ENCODE data around the gene AGXT2.
"Not testable (repeated sequence)": the region's sequence is repeated elsewhere in the genome, so short reads cannot be mapped to it uniquely, and the experiment has no call there.

The AGXT2 gene

DNA sequence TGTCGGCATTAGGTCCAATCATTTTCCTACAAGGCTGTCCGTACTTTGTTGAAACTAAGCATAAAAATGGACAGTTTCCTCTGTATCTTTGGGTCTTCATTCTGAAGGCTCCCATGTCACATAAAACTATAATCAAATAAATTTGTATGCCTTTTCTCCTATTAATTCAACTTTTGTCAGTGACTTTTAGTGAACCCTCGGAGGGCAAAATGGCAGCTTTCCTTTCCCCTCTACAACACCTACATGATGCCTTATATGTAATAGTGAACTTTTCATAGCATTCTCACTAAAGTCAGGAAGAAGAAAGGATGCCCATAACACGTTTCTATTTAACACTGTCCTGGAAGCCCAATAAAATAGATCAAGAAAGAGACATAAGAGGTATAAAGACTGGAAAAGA is 5.1 kb upstream of the AGXT2 start:
- H3K4me3 ChIP-seq (ENCODE audit: low read depth, low read length) = no peak overlapping the region

DNA sequence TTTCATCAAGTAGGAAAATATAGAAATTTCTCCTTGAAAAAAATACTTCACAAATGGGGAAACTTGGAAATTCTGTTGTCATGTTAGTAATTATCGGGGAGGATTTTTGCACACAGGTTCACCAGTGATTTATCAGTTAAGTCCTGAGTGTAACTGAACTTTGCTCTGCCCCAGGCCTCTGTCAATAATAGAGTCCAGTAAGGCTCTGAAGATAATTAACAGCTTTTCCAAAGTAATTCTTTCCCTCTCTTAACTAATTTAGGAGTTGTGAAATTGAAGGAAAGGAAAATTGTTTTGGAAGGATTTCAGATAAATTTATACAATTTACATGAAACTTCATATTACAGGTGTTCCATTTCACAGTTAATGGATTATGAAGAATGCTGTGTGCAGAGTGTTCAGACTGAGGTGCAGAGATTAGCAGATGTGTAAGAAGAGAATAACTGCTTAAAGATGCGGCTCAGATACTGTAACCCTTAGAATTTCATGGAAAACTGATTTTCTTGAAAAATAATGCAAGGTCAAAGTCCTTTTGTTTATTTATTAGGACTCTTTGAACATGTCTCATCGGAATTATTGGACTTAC is 2.9 kb upstream of the AGXT2 start:
- H3K4me3 ChIP-seq (ENCODE audit: low read depth, low read length) = no peak overlapping the region

DNA sequence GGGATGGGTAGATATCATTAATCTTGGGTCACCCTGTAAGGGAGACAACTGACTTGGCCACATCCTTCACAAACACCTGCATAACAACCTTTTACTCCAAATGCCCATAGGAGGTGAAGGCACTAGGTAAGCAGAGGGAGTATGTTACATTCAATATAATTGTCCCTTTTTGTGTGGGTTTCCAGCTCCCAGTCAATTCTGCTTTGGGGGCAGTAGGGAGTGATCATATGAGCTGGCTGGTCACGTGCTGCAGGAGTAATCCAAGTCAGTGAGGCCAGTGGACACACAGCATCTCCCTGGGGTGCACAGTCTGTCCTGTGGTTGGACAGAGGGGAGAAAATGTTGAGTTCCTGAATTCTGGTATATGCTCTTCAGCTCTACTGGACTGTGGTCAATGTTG is 1.2 kb upstream of the AGXT2 start:
- H3K4me3 ChIP-seq (ENCODE audit: low read depth, low read length) = no peak overlapping the region

DNA sequence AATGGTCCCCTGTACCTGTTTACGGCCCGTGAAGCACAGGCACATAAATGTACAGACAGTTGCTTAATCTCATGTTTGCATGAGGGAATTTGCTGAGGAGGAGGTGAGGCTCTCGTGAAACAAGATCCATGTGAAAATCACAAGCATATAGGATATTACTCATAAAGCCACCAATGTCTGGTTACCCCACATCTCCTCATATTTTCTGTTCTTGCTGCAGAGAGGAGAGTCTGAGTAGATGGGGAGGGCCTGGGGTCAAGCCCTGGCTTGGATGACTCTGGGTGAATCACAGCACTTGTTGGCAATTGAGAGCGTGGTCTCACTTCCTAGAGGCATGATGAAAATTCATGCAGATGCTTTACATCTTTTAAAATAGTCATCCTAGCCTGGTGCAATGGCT is 975 bp downstream of the AGXT2 start:
- H3K4me3 ChIP-seq (ENCODE audit: low read depth, low read length) = no peak overlapping the region

DNA sequence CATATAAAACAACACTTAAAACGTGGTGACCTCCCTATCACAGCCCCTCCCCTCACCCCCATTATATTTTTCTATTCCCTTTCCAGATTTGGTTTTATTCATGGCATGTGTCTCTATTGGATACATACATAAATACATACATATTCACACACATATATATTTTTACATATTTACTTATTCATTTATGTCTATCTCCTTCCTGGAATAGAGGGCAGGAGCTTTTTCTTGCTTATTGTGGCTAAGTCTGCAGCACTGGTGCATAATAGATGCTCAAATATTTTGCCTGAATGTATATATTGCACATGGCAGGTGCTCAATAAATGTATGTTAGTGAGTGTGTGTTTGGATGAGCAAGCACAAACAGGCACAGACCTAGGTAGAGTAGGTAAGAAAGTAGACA is 2.5 kb downstream of the AGXT2 start:
- no peak overlapping the region for H3K4me3 ChIP-seq (ENCODE audit: low read depth, low read length)

DNA sequence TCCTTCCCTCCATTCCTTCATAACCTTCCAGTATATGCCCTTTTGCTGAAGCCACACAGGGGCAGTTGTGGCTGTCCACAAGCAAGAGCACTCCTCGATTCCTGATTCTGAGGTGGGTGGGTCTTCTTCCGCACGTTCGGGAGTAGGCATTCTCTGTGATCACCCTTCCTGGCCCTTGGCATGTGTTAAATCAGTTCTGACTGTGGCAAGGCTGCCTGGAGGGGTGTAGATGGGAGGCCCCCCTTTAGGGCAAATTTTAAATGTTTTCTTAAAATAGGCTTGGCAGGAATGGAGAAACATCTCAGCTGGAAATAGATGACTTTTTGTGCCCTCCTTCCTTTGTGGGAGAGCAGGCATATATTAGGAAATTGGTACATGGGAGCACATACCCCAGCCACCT is 3.1 kb downstream of the AGXT2 start:
- no peak overlapping the region for H3K4me3 ChIP-seq (ENCODE audit: low read depth, low read length)

DNA sequence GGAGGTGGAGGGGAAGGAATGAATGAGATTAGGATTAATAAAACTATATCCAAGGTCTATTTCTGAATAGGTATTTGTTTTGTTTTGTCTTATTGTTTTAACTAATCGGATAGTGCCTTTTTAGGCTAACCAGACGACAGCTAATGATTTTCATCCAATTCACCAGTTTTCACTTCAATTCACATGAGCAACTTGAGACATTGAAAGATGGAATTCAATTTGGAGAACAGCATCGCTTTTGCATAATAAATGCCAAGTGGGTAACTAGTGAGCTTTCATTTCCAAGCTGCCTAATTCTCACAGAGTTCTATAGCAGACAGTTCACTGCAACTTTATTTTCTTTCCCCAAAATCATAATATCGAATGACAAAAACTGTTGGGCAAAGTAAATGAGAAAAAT is 5.0 kb downstream of the AGXT2 start:
- no peak overlapping the region for H3K4me3 ChIP-seq (ENCODE audit: low read depth, low read length)

DNA sequence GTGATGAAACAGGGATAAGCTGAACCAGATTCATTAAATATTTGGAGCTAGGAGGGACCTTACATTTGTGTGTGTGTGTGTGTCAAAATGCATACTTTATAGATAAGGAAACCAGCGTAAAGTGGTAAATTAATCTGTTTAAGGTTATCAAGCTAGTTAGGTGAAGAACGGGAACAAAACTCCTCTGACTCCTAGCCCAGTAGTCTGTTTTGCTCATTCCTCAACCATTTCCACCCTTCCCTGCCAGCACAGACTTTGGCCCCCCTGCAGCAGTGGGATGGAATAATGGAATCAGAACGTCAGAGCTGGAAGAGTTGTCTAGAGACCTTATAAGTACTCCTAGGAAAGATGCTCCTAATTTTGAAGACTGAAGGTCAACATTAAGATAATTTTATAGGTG is 6.5 kb downstream of the AGXT2 start:
- H3K4me3 ChIP-seq (ENCODE audit: low read depth, low read length) = no peak overlapping the region

DNA sequence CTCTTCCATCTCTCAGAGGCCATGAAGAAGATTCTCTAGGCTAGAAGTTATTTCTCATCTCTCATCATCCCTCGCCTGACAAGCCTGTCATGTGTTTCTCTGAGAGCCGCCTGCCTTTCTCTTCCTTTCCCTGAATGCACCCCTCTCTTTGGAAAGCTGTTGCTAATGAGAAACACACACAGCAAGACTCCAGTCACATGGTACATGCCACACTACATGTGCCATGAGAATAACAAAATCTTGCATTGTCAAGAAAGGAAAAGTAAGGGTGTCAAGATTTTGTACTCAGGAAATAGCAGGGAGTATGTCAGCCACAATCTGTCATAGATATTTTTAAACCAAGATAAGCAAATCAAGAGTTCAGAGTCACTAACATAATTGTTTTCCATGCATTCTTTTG is 8.9 kb downstream of the AGXT2 start:
- H3K4me3 ChIP-seq (ENCODE audit: low read depth, low read length) = no peak overlapping the region

DNA sequence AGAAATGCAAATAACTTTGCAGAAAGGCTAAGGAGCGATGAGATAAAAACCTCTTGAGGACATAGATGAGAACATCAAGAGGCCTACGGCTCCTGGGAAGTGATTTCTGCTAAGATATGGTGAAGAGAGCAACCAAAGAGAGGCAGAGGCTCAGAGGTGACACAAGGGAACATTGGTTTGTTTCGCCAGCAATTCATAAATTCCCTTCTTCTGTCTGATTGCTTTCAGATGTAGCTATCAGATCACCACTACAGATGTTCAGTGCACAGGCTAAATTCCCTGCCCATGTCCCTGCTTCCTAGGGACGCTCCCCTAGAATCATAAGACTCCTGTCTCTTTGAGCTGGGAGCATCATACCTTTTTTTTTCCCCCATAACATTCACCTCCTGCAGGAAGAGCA is 11.2 kb downstream of the AGXT2 start:
- no peak overlapping the region for H3K4me3 ChIP-seq (ENCODE audit: low read depth, low read length)

DNA sequence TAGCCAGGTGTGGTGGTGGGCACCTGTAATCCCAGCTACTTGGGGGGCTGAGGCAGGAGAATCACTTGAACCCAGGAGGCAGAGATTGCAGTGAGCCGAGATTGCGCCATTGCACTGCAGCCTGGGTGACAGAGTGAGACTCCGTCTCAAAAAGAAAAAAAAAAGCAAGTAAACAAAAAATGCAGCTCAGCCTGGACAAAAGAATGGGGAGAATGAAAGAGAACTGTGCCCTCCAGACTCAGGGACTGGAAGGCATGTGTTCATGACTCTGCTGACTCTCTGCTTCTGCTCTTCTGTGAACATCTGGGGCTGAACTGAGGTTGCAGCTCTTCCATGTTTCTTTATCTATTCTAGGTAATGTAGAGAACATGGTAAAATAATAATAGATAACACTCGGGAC is 11.8 kb downstream of the AGXT2 start:
- H3K4me3 ChIP-seq (ENCODE audit: low read depth, low read length) = not testable (repeated sequence)

DNA sequence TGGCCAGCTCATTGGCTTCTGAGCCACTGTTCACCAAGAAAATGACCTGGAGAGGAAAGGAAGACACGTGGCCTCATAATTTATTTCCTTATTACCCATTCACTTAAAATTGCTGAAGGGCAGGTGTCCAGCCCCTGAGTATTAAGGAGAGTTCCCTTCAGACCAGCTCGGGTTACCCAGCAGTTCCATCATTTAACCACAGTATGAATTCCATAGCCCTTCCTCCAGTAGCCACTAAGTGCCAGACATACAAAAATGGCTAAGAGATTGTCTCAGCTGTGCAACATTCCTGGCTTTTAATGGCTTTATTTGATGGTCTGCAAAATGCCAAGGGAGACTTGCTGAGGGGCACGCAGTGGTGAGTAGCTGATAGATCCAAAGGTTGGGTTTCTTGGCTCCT is 12.5 kb downstream of the AGXT2 start:
- no peak overlapping the region for H3K4me3 ChIP-seq (ENCODE audit: low read depth, low read length)

DNA sequence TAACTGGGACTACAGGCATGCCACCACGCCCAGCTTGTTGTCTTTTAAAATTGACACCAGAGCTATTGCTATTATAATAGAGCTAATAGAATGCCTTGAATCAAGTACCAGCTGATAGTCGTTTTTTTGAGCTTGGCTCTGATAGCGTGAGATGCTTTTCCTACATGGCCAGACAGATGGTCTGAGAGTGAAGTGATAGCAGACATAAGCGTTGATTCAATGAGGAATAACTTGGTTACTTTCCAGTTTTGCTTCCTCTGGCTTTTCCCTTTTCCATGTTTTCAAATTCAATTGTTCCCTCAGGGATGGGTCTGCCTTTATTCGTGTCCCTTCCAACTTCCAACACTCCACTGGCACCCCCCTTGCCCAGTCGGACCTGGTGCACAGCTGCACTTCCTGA is 15.4 kb downstream of the AGXT2 start:
- H3K4me3 ChIP-seq (ENCODE audit: low read depth, low read length) = no peak overlapping the region

DNA sequence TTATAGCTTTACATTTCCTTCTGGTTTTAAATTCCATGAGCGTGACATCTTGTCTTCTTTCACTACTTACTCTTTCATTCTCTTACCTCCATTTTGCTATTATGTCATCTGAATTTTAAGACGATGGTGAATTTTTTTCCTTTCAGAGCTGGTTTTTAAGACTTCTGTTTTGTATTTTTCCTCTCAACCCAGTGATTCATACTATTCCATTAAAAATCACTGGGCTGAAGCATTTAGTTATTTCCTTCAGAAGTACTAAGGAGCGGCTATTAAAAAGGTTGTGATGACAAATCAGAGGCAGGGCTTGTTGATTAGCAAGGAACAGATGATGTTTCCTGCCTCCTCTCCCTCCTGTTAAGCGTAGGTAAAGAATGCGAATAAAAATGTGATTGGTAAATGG is 16.5 kb downstream of the AGXT2 start:
- no peak overlapping the region for H3K4me3 ChIP-seq (ENCODE audit: low read depth, low read length)

DNA sequence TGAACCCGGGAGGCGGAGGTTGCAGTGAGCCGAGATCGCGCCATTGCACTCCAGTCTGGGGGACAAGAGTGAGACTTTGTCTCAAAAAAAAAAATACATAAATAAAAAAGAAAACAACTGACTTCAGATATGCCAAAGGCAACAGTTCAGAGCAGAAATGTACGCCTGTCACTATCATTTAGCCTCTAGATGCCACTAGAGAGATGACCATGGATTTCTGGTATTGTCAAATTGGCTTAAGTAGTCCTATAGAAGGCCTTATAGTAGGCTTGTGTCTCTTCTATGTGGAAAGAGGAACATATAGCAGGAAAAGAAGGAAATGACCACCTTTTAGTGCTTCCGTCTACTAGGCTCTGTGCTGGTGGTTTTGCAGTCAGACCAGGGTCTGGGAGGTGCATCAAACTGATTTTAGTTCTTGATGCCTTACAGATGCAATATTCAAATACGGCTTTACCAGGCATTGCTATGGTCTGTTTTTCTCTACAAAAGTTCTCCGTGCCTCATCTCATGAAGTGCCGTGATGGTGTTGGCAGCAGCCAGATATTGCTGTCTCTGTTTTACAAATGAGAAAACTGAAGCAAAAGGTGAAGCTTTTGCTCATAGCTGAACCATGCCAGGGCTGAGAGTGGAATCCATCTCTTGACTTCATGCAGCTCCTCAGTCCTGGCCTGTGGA is 17.2 kb downstream of the AGXT2 start:
- no peak overlapping the region for H3K4me3 ChIP-seq (ENCODE audit: low read depth, low read length)

DNA sequence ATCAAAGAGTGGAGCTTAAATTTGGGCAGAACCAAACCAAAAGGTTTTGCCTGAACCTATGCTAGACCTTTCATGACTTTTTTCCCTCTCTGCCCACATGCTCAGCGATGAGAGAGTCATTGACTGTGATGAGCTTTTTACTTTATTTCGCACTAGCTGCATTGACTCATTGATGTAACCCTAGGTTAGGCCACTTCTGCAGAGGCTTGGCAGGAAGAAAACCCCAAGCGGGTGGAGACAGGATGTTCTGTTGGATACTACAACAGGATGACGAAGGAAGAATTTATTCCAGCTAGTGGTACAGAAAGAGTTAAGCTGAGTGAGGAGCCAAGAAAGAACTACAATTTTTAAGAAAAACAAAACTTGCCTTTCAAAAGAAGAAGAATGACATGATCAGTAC is 18.4 kb downstream of the AGXT2 start:
- no peak overlapping the region for H3K4me3 ChIP-seq (ENCODE audit: low read depth, low read length)

DNA sequence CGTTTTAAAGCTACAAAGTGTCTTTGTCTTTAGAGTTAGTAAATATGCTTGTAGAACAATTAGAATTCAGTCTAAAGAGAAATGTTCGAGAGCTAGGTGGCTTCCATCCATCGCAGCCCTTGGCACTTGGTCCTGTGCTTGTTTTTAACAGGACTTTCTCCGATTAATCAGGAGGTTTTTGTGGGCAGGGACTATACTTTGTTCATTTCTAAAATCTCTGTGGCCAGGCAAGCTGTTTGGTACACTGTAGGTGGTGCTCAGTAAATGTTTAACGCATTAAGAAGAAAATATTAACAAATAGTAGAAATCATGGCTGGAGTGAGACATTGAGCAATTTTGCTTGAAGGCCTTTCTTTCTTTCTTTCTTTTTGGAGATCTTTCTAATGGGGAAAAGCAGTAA is 20.8 kb downstream of the AGXT2 start:
- no peak overlapping the region for H3K4me3 ChIP-seq (ENCODE audit: low read depth, low read length)

DNA sequence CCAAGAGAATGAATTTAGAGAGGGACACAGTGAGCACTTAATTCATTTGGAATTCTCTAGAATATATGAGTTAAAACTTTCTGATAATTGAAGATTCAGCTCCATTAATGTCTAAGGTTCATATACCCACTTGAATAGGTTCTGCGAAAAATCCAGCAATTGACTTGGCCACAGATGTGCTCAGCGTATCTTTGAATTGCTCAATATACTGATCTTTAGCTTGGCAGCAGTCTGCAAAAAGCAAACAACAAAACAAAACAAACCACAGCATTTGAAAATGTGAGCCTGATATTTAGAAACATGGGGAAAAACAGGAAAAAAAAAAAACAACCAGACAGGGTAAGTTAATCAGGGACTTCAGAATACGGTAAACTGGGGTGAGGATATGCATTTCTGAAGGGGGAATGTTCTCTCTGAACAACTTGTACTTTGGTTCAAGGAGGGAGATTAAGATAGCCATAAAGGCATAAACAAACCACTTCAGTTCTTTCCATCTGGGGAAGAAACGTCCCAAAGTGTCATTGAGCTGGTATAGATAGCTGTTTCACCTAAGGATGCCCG is 21.4 kb downstream of the AGXT2 start:
- H3K4me3 ChIP-seq (ENCODE audit: low read depth, low read length) = no peak overlapping the region

DNA sequence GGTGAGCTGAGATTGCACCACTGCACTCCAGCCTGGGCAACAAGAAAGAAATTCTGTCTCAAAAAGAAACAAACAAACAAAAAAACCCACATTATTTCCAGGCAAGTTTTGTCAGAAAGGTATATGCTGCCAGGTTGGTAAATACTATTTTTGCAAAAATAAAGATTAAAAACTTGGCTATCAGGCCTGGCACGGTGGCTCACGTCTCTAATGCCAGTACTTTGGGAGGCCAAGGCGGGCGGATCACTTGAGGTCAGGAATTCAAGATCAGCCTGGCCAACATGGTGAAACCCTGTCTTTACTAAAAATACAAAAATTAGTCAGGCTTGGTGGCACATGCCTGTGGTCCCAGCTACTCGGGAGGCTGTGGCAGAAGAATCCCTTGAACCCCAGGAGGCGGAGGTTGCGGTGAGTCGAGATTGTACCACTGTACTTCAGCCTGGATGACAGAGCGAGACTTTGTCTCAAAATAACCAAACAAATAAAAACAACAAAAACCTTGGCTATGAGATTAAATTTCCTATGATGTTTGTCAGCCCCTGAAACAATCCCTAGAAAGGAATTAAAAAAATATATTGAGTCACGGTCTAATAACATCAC is 22.7 kb downstream of the AGXT2 start:
- no peak overlapping the region for H3K4me3 ChIP-seq (ENCODE audit: low read depth, low read length)

DNA sequence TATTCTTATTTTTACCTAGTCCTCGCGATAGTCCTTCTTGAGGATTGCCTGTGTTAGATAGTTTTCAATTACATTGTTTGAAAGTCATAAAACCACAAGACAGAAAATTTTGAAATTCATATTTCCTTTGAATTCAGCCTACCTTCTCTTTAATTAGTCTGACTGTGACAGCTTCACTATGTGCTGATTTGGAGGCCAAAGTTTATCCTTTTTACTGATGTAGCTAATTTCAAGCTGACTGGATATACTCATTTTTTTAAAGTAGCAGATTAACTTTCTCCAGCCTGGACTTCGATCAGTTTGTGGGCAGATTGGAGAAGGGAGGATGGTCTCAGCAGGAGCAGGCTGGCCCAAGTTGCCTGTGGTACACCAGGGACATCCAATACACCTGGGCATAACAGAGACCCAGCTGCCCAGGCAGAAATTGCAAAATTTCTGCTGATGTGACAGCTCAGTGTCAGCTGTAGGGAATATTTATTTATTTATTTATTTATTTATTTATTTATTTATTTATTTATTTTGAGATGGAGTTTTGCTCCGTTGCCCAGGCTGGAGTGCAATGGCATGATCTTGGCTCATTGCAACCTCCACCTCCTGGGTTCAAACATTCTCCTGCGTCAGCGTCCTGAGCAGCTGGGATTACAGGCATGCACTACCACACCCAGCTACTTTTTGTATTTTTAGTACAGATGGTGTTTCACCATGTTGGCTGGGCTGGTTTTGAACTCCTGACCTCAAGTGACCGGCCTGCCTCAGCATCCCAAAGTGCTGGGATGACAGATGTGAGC is 24.2 kb downstream of the AGXT2 start:
- H3K4me3 ChIP-seq (ENCODE audit: low read depth, low read length) = no peak overlapping the region

DNA sequence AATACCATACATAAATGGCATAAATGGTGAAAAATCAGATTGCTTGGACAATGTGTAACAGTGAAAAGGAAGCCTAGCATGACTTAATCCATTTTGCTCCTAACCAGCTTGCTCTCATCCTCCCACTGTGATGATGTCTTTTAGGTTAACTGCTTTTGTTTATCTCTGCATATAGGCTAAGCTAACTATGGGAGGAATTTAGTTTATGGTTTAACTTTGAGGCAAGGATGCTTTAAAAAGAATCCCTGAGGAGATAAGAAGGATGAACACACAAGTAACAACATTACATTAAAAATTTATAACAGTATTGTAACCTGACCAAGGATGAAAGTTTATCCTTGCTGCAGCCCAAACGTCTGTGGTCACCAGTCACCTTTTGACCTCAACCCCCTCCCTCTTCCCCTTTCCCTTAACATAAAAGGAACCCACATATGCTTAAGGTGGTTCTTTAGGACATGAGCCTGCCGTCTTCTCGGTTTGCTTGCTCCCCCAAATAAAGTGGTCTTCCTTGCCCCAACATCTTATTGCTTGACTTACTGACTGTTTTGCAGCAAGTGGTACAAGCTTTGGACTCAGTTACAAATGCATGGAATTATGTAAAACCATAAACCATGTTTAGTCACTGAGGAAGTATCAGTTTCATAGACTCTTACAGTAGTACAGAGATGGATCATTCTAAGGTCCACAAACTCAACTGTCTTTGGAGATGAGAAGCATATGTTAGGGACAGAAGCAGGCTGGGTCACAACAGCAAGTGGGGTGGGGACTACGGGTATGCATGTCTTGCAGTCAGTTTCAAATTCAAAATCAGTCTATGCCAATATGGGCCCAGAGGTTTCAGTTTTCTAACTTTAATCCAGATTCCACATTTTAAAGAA is 31.3 kb downstream of the AGXT2 start:
- H3K4me3 ChIP-seq (ENCODE audit: low read depth, low read length) = no peak overlapping the region
